LoVo (cell line): ENCODE results near the gene KIF25.

Source experiments
- DNase-seq: peaks from one replicate; pipeline ENCODE4 v3.0.0-alpha.2; 2016; ENCODE audit warnings: low spot score

The KIF25 gene

DNA sequence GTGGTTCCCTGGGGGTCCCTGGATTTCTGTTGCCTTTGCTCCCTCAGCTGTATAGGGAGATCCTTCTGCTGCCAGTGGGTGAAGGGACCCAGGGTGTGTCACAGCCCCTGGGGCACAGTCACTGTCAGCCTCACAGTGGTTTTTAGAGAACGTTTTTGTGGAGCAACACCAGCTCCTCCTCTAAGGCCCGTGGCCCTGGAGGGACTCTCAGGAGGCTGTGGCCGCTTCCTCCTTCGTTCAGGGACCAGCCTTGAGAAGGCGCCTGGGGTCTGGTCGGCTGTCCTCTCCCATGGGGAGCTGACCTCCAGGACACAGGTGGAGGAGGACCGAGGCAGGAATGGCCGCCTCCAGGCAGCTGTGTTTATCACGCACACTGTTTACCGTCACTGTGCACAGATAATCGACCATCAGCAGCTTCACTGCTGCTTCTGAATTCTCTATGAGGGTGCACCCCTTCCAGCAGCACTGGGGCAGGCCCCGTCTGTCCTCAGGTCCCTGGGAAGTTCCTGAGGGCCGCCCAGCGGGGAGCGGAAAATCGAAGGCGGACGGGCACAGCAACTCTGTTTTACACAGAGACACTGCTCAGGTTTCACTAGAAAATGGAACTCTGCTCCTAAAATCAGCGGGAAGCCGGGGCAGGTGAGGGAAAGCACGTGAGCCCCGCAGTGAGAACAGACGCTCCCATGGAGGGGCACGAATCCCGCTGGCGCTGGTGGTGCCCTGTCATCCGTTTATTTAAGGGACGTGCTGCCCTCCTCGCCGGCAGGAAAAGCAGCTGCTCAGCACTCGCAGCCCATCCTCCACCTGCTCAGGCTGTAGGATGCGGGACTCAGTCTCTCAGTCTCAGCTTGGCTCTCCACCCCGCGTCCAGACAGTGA, 92.0 kb downstream of the KIF25 start:
- DNase-seq = no peak

DNA sequence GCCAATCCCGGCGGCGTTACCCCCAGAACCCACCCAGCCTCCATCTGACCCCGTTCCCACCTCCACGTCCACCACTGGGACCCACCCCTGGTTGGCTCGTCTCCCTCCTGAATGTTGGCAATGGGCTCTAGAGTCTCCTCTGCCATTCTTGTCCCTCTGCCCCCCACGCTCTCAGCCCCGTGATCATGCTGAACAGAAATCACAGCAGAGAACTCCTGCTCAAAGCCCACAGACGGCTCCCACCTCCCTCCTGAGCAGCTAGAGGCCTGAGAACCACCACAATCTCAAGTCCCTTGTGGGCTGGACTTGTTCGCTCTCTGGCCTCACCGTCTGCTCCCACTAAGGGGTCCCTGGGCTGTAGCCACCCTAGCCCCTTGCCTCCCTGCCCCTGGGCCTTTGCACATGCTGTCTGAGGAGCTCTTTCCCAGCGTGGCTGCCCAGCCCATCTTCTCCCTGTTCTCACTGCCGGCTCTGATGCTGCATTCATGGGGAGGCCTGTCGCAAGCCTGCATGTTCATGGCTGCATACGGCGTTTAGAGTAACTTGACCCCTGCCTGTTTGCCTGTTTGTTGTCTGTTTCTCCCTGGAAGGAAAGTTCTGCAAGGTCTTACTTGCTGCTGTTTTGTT, 92.7 kb downstream of the KIF25 start:
- no peak for DNase-seq

DNA sequence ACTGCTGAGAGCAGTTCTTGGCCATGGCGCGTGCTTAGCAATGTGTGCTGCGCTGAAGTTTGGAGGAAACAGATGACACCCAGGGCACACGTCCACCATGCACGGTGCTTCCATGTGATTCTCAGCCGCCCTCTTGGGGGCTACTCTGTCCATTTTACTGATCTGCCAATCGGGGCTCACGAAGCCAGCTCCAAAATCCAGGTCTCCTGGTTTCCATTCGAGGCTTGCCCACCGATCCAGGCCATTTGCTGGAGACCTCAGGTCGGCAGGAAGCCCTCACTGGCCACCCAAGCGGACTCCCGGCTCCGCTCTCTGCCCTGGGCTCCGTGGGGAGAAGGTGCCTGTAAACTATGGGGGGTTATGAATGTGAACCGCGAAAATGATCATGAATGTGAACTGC, 93.2 kb downstream of the KIF25 start:
- no peak for DNase-seq

DNA sequence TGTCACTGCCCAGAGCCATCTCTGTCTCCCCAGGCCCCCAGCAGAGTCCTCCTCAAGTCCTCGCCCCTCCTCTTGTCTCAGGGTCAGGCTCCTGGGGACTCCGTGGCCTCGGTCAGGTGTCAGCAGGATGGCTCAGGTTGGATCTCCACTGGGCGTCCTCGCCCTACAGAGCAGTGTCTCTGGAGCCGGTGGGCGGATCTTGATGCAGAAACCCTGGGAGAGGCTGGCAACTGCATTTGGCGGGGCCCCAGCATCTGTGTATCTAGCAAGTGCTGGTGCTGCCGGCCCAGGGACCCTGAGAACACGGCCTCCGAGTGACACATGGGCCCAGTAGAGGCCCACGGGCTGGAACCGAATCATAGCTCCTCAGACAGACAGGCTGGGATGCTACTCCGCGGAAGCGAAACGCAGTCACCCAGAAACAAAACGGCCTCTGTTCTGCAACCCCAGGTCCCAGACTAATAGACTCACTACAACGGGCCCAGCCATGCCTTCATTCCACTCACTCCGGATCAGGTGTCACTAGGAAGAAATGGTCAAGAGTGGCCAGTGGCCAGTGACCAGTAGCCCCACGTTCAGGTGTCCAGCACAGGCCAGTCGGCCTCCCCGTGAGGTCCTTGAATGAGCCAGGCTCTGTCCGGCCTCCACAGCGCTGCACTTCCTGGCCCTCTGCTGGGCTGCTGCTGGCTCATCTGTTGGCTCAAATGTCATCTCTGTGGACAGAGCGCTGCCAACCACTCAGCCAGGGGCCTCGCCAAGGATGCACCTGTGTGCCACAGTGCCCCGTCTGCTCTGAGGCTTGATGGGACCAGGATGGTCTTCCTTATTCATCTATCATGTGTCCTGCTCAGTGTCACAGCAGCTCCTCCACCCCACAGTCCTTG, 94.2 kb downstream of the KIF25 start:
- DNase-seq = no peak

DNA sequence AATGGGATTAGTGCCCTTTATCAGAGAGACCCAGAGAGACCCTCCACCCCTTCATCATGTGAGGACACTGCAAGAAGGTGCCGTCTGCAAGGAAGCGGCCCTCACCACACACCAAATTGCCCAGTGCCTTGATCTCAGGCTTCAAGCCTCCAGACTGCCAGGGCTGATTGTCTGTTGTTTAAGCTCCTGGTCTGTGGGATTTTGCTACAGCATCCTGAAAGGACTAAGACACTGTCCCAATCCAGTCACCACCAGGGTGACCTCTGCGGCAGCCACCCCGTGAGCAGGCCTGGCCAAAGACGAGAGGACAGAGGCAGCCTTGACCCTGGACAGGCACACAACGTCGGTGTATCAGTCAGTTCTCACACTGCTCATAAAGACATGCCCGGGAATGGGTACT, 95.1 kb downstream of the KIF25 start:
- no peak for DNase-seq

DNA sequence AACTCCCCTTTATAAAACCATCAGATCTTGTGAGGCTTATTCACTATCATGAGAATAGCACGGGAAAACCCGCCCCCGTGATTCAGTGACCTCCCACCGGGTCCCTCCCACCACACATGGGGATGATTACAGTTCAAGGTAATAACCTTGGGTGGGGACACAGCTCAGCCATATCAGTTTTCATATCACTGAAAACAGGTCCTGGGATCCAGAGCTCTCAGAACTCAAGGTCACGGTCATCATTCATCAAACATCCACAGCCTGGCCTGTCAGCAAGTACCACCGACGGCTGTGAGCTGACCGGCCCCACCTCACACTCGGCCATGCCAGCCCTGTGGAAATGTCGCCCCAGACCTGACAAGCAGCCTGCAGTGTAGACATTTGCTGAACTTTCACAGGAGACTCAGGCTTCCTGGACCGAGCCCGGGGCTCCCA, 95.6 kb downstream of the KIF25 start:
- no peak for DNase-seq

DNA sequence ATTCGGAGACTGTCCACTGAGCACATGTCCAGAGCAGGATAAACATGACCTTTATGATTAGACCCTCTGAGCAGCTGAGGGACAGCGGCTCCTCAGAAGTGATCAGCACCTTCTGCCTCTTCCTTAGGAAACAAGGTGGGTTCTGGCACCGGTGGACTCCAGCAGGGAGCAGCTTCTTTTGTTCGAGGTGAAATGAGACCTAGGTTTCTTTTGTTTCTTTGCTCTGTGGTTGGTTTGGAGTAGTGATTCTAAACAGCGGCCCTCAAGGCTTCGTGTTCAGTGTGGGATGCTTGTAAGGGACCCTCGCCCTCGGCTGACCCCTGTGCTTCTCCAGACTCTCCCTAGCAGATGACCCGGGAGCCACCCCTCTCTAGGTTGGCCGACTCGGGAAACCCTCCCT, 96.2 kb downstream of the KIF25 start:
- no peak for DNase-seq
